HG02885 (cell line): ENCODE measurements around the gene GBP7.
"Not testable (repeated sequence)": the region's sequence is repeated elsewhere in the genome, so short reads cannot be mapped to it uniquely, and the experiment has no call there.

Source experiments
- ATAC-seq: cut with Tn5 transposase; IDR thresholded peaks from one replicate; pipeline ENCODE4 v1.9.1; 2021; ENCODE audit warnings: mild to moderate bottlenecking; ENCODE audit not compliant: unreplicated experiment, poor library complexity

GBP7 gene

DNA sequence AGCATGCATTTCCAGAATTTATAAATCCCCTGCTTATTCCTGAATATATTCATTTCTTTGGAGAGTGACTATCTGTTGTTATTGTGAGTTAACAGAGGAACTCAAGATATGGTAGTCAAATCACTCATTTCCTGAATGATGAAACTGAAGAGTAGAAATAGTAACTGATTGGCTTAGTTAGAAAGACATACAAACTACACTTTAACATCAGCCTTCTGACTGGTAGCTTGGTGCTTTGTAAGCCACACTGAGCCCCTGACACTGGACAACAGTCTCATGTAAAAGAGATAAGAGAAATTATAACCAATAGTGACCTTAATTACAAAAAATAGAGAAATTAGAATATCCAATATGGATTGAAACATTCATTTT lies 4.8 kb downstream of the GBP7 start:
- peak; percentile 65 for ATAC-seq

DNA sequence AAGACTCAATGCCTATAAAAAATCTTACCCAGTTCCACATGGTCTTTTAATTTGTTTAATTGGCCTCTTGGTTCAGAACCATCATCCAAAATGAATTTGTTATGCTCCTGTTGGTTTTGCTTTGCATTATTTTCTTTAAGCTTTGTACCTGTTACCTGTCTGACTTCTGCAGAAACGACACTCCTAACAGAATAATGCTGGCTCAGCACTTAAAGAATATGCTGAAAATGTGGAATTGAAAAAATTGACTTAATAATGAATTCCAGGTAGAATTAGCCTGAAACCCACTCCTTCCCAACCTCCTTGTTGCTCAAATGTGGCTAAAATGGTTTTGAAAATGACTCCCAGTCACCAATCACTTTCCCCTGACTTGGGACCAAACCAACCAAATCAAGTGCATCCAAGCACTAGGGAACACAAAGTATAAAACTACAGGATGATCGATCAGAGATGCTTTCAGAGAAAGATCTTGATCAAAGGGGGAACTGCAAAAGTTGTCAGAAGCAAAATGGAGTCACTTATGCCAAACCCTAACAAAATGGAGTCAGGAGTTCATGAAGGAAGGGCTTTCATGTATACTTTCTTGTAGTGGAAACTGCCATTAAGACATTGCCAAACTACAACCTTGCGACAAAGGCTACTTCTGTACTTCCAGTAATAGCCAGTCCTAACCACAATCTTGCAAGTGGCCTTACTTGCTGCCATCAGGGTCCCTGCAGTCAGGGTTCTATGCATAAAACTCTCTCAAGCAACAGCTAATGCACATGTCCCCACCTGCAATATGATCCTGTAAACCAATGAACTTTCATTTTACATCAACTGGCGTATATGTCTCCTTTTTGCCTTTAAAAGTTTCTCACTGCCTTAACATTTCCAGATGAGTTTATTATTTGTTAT lies 5.4 kb downstream of the GBP7 start:
- ATAC-seq, result peak; percentile 39

- no peak for ATAC-seq
Observed at GRCh38 chr1:89169166-89169565, 6.6 kb downstream of the GBP7 start.

DNA sequence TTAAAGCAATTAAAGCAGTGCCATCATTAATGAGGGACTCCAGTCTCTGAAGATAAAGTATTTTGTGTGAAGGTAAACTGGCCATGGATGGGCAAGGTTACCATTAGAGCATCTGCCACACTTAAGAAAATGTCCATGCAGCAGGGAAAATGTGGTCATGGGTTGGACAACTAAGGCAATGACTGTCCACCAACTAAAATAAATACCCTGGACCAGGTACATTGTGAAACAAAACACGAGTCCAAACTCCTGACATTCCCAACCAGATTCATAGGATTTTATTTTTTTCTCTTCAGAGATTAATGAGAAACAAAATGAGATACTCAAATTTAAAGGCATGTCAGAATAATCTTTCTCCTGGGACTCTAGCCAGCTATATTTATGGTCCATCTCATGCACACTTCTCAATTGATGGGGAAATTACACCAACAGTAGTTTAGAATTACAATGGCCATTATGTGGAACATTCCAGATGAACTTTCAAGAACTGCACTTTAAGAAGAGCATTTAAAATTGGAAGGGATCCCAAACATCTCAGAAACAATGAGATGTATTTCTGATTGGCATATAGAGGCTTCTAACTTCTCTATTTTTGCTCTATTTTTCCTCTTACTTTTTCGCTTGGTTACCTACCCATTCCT lies 8.1 kb downstream of the GBP7 start:
- ATAC-seq, result no peak

DNA sequence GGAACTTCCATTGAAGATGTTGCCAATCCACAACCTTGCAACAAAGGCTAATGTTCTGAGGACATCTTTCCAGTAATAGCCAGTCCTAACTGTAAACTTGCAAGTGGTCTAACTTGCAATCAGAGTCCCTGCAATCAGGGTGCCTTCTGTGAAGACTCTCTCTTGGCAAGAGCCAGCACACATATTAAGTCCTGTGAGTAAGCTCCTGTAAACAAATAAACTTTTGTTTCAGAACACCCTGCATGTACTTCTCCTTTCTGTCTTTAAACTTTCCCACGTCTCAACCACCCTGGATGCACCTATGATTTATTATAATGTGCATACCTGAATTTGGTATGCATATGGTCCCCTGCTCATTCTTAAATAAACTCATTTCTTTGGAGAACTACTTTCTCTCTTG lies 9.1 kb downstream of the GBP7 start:
- ATAC-seq, result no peak

DNA sequence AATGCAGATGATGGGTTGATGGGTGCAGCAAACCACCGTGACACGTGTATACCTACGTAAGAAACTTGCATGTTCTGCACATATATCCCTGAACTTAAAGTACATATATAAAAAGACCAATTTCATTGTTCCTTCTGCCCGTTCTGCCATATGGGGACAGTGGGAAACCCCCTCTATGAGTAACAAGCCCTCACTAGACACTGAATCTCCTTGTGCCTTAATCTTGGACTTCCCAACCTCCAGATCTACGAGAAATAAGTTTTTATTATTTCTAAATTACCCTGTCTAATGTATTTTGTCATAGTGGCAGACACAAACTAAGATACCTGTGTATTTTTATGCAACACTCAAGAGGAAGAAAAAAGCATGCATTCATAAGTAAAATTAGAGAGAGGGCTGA lies 10.0 kb downstream of the GBP7 start:
- no peak for ATAC-seq

DNA sequence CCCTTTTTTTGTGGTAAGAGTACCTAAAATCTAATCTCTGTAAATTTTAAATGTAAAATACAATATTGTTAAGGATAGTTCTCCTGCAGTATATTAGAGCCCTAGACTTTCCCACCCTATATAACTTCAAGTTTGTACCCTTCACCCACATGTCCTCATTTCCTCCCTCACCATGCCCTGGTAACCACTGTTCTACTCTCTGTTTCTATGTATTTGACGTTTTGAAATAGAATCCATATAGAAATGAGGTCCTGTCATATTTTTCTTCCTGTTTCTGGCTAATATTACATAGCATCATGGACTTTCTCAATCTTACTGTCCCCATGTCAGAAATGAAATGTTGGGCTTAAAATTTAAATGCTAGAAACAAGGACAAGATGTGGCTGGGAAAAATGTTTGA lies 24.8 kb downstream of the GBP7 start:
- no peak for ATAC-seq

DNA sequence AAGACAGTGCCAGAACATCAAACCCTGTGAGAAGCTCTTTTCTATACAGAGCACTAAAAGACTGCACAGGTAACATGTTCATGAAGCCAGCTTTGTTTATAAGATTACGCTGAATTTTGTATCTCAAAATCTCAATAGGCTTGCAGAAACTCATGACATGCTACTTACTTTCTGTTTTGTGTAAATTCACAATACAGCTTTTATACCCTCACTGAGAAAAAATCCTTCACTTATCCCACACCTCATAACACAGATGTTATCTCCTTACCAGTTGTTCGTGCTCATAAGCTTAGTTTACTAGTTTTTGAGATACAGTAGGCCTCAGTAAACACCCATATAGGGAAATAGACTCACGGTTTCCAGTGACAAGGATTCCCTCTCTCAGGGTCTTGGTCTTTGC lies 25.8 kb downstream of the GBP7 start:
- ATAC-seq, result no peak

DNA sequence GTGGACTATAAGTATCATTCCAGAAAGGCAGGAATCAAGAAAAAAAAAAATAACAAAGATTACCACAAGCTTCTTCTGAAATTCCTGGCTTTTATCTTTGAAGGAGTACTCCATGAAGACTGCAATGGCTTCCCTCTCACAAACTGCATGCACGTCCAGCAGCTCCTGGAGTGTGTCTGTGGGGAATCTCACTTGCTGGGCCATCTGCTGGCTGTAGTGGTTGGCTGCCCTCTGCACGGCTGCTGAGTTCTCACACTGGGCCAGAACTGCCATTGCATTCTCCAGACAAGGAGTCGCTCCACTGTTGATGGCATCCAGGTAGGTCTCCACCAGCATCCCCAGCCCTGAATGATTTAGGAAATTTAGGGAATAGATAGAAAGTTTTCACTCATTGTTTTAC lies 26.6 kb downstream of the GBP7 start:
- no peak for ATAC-seq

DNA sequence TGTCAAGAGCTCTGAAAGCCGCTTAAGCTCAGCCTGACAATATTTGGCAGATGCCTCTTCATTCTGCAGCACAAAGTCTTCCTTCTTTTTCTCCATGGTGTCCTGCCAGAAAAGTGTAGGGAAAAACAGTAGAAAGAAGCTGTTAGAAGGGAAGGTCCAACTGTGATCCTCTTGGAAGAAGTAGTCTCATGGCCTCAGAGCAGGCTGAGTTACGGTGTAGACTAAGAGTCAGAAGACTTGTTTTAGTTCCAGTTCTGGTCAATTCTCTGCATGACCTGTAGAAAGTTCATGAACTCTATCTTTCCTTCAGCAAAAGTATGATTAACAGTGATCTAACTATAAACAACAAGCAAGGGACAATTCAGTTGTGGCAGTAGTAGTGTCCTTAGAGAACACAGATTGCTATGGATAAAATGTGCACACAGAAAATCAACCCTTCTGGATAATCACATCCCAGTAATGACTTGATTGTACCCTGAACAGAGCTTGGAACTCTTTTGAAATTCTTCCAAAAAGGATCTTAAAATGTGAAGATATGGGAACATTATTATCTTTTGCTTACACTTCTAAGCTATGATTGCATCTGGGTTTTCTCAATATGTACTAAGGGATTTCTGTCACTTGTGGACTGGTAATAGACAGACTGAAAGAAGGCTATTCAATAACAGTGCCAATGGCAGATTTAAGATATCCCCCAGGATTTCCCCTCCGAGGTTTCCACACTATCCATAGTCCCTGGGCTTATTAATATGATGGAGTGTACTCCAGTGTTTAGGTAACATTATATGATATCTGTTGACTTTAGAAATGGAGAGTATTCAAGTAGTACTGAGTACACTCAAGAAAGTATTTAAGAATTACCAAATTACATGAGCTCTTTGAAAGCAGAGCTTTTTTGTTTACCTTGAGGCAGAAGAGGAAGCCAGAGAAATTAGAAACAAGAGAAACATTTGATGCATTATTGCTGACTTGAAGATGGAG lies 27.8 kb downstream of the GBP7 start:
- no peak for ATAC-seq

- no peak for ATAC-seq
Observed at GRCh38 chr1:89146721-89147120, 29.1 kb downstream of the GBP7 start.

GRCh38 chr1:89143484-89143883 lies 32.3 kb downstream of the GBP7 start:
- ATAC-seq, result no peak

DNA sequence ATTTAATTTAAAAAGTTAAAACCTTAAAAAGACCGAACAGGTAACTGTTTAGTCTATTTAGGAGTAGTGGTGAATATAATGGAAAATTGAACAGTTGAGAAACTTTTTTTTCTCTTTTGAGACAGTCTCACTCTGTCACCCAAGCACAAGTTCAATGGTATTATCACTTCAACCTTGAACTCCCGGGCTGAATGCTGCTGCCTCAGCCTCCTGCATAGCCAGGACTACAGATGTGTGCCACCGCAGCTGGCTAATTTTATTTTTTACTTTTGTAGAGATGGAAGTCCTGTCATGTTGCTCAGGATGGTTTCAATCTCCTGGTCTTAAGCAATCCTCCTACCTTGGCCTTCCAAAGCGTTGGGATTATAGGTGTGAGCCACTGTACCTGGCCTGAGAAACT lies 33.6 kb downstream of the GBP7 start:
- no peak for ATAC-seq

DNA sequence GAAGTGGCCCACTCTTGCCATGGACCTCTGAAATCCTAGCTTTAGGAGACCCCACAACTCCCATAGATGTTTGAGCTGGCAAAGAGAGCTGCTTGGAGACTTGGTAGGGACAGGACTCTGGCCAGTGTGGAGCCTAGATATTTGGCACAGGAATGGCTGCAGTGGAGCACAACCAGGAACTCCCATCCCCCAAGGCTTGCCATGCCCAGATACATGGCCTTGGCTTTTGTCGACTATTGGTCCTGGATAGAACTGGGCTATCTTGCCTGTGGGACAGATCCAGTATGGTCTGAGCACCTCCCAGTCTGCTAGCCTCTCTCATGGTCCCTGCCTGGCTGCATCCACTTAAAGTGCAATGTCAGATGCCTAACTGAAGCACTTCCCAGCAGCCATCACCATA lies 42.1 kb downstream of the GBP7 start:
- ATAC-seq, result no peak

DNA sequence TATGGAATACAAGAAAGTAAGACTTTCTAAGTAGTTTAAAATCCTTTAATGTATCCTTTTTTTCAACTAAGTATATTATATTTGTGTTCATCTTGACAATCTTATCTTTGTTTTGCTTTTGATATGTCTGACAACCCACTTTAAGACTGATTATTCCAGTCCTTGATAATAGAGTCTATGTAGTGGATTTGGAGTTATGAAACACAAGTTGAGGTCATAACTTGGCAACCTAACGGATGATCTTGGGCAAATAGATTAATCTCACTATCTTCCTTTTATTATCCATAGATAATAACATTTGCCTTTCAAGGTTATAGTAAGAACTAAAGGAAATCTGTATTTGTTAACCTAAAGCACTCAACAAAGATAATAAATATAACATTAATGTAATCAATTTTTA lies 45.1 kb downstream of the GBP7 start:
- ATAC-seq, result no peak

DNA sequence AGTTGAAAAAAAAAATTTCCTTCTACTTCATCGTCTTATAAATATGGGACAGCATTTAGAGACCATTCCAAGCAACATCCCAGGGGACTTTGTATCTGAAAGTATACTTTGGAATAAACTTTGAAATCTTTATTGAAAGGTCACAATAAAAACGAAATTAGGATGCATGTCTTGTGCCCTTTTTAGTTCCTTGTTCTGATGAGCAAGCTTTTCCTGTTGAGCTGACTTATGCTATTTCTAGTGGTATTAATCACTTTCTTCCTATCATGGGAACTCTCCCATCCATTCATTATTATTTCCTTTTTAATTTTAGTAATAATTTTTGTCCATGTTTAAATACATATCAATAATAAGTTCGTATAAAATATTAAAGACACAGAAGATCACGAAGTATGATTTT lies 45.9 kb downstream of the GBP7 start:
- ATAC-seq, result no peak

- not testable (repeated sequence) for ATAC-seq
Observed at GRCh38 chr1:89128003-89128458, 47.8 kb downstream of the GBP7 start.

DNA sequence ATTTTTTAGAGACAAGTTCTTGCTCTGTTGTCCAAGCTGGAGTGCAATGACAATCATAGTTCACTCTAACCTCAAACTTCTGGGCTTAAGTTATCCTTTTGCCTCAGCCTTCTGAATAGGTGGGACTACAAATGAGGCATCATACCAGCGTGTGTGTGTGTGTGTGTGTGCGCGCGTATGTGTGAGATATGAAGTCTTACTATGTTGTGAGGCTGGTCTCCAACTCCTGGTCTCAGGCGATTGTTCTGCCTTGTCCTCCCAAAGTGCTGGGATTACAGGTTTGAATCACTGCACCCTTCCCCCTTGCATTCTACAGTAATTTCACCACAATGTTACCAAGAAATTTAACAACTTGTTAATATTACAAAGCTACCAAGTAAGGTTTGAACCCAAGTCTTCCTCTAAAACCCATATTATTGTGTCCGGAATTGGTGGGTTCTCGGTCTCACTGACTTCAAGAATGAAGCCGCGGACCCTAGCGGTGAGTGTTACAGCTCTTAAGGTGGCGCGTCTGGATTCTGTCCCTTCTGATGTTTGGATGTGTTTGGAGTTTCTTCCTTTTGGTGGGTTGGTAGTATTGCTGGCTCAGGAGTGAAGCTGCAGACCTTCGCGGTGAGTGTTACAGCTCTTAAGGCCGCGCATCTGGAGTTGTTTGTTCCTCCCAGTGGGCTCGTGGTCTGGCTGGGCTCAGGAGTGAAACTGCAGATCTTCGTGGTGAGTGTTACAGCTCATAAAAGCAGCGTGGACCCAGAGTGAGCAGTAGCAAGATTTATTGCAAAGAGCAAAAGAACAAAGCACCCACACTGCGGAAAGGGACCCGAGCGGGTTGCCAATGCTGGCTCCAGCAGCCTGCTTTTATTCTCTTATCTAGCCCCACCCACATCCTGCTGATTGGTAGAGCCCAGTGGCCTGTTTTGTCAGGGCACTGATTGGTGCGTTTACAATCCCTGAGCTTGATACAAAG lies 48.9 kb downstream of the GBP7 start:
- not testable (repeated sequence) for ATAC-seq

- peak; percentile 83 for ATAC-seq
Observed at GRCh38 chr1:89125913-89126580, 49.8 kb downstream of the GBP7 start, which contains the start of gene GBP2. GBP2 (minus strand) TSS chr1:89126114; CDS start chr1:89121966, 4,148 bp downstream.
